Adrenal gland (tissue), 12 donors: Measurements from ENCODE around the gene VPS8. TPM values are rescaled to one million over a fixed set of nuclear protein-coding genes. Genes with fewer than 3 reads are reported as not detected.

Experiments
- DNase-seq, 7 donors: peaks; one replicate each; pipeline ENCODE4 v3.0.0-alpha.2; 2019 to 2020
- H3K27ac ChIP-seq, 5 donors: fragments of 200-600 bp; sonication (generic) in 4 of 5; 1 replicate in 3 of 5; 2 replicates in 2 of 5; pipeline versions ENCODE4 v1.5.1 to v1.8.0; 2016 to 2020; ENCODE audit warnings: mild to moderate bottlenecking in 1 of 5
- H3K27me3 ChIP-seq: fragments of 200-600 bp; 2 replicates; pipeline ENCODE4 v1.8.0; 2021
- H3K36me3 ChIP-seq, 2 donors: fragments of 200-600 bp; replicated peaks in 1 of 2; 1 replicate in 1 of 2; 2 replicates in 1 of 2; pipeline versions ENCODE4 v1.5.1 to v1.8.0; 2018 to 2022
- H3K4me1 ChIP-seq, 2 donors: fragments of 200-600 bp; replicated peaks in 1 of 2; 1 replicate in 1 of 2; 2 replicates in 1 of 2; pipeline versions ENCODE4 v1.5.1 to v1.8.0; 2018 to 2021
- H3K4me3 ChIP-seq, 4 donors: fragments of 200-600 bp; sonication (generic) in 3 of 4; one replicate each; pipeline ENCODE4 v1.5.1; 2016 to 2018
- H3K9me3 ChIP-seq, 3 donors: fragments of 200-600 bp; sonication (generic) in 1 of 3; replicated peaks in 1 of 3; 1 replicate in 2 of 3; 2 replicates in 1 of 3; pipeline versions ENCODE4 v1.5.1 to v1.8.0; 2016 to 2021
- CTCF ChIP-seq, 6 experiments: fragments of 450-650 bp in 4 of 6; fragments of 200-600 bp in 2 of 6; sonication (generic) in 1 of 6; IDR thresholded peaks; 1 replicate in 5 of 6; 2 replicates in 1 of 6; pipeline versions ENCODE4 v1.5.1 to v1.8.0; 2016 to 2021; ENCODE audit warnings: antibody characterized with exemption in 6 of 6, mild to moderate bottlenecking in 2 of 6, moderate library complexity in 1 of 6
- POLR2A ChIP-seq, 2 donors: fragments of 450-650 bp; IDR thresholded peaks; one replicate each; pipeline ENCODE4 v1.6.1; 2017; ENCODE audit warnings: antibody characterized with exemption in 2 of 2, mild to moderate bottlenecking in 2 of 2, moderate library complexity in 1 of 2
- WGBS, 4 donors: extraction: QIAGEN DNeasy Blood & Tissue Kit in 2 of 4; methylation state at CpG; one replicate each; pipeline versions ENCODE4 v1.1.5 to v1.1.7; 2013 to 2017; 5-methylcytosine and 5-hydroxymethylcytosine counted together
- intact Hi-C, 2 donors: fragments of 100-400 bp; cut with DNase I; formaldehyde crosslinking; loops; one replicate each; pipeline versions ENCODE4 v1.14.1 to v1.15.0; 2022 to 2023
- polyA plus RNA-seq, 3 donors: library from polyadenylated mRNA; stranded (reverse); fragments of 200-250 nt in 2 of 3; fragments of 350-450 nt in 1 of 3; fragmentation: Illumina TruSeq in 1 of 3; extraction: RNeasy Lipid Tissue Mini Kit (QIAGEN cat#74804) in 1 of 3; gene quantifications; one replicate each; pipeline ENCODE4 v1.2.3, GENCODE V29; 2013 to 2014
- total RNA-seq, 9 donors: library from RNA; depleted of rRNA in 4 of 9; stranded (reverse); fragments of >200 nt in 4 of 9; fragments of 120-200 nt in 1 of 9; fragmentation: NEBNext Ultra II Directional in 1 of 9; extraction: Animal tissue kit (Norgen Biotek cat#: 25700) in 1 of 9; gene quantifications; one replicate each; pipeline versions ENCODE4 v1.1.0 to v1.2.4, GENCODE V29; 2013 to 2023
- donor health status: healthy with polysubstance abuse.
- donor health status: Bipolar disorder and iron deficiency.
- donor health status: DM: yes; HTN: yes; CAD: no.
- donor health status: DM: no; HTN: no; CAD: no.
- donor health status: DM: no; HTN: no; CAD: no.
- donor health status: DM: yes; HTN: yes; CAD: no.

VPS8 gene
- total and polyA plus RNA-seq, 12 donors = 17.6 to 96.4 (median 33.9) TPM

DNA sequence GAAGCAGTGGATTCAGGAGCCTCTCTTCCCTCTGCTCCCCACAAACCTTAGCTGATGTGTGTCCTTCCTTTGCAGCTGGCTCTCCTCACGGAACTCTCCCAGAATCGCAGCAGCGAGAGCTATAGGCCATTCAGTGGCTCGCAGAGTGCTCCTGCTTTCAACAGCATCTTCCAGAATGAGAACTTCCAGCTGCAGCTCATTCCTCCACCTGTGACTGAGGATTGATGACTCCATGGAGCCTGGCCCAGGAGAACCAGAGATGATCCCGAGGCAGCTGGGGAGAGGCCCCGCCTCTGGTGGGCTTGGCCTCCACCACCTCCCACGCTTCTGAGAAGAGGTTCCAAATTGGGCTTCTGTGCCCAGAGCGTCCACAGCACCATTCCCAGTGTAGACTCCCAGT, 239.8 kb downstream of the VPS8 start:
- H3K27ac ChIP-seq = no peak overlapping the region
- WGBS, 4 donors = 80 to 89% (median 86%) methylated on average over 8 of the region's 8 CpGs
- H3K4me3 ChIP-seq = no peak overlapping the region
- intact Hi-C loops = no loop called here
- no peaks in the 10 kb centered on the region for H3K27me3 ChIP-seq
- H3K4me1 ChIP-seq = no peaks in the 10 kb centered on the region
- TF ChIP-seq CTCF (IDR thresholded peaks at IDR 0.05) (no peak), POLR2A (IDR thresholded peaks at IDR 0.05) (no peak)
- no peak for DNase-seq
- no peaks in the 10 kb centered on the region for H3K9me3 ChIP-seq
- H3K36me3 ChIP-seq = peaks cover 0 to 28% of the 10 kb centered on the region in 2 donors

DNA sequence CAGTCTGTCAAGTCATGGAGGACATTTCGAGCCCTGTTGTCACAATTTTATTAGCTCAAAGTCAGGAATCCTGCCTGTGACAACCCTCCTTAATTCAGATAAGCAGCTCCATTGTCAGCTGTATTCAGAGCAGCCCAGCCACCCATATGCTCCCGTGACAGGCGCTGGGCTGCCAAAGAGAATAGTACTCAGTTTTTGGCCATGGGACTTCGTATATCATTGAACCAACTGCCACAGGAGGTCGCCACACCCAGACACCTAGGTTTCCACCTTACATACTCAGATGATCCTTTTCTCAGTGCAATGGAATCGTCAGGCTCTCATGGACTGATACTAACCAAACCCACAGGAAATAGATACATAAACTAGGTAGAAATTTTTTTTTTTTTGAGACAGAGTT, 240.7 kb downstream of the VPS8 start:
- peaks cover 0 to 28% of the 10 kb centered on the region in 2 donors for H3K36me3 ChIP-seq
- H3K27me3 ChIP-seq = no peaks in the 10 kb centered on the region
- 88 to 100% (median 96%) methylated on average over 6 of the region's 6 CpGs for WGBS, 4 donors
- no peak for TF ChIP-seq CTCF (IDR thresholded peaks at IDR 0.05)
- no peak for TF ChIP-seq POLR2A (IDR thresholded peaks at IDR 0.05)
- intact Hi-C loops = no loop called here
- DNase-seq = no peak
- no peak overlapping the region for H3K27ac ChIP-seq
- H3K4me3 ChIP-seq = no peak overlapping the region
- H3K9me3 ChIP-seq = no peaks in the 10 kb centered on the region
- H3K4me1 ChIP-seq = no peaks in the 10 kb centered on the region

DNA sequence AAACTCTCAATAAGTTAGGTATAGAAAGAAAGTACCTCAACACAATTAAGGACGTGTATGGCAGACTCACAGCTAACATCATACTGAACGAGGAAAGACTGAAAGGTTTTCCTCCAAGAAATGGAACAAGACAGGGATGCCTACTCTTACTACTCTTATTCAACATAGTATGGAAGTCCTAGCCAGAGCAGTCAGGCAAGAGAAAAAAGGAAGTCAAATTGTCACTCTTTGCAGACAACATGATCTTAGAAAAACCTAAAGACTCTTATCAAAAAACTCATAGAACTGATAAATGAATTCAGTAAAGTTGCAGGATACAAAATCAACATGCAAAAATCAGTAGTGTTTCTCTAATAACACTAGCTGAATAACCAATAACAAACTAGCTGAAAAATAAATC, 244.9 kb downstream of the VPS8 start:
- 85 to 93% (median 90%) methylated on average over 2 of the region's 2 CpGs for WGBS, 4 donors
- intact Hi-C loops = no loop called here

GRCh38 chr3:185057829-185058228, 245.9 kb downstream of the VPS8 start:
- Histone ChIP-seq H3K9me3 (no peaks in the 10 kb centered on the region), H3K36me3 (peaks cover 0 to 3% of the 10 kb centered on the region in 2 donors), H3K4me1 (no peaks in the 10 kb centered on the region), H3K4me3 (no peak overlapping the region), H3K27me3 (no peaks in the 10 kb centered on the region), H3K27ac (no peak overlapping the region)
- TF ChIP-seq POLR2A (IDR thresholded peaks at IDR 0.05) (no peak), CTCF (IDR thresholded peaks at IDR 0.05) (no peak)
- no peak for DNase-seq
- intact Hi-C loops = no loop called here
- 93 to 98% (median 97%) methylated on average over 1 of the region's 1 CpG for WGBS, 4 donors

More for the DNA sequence above, 244.9 kb downstream of the VPS8 start:
- Histone ChIP-seq H3K27ac (no peak overlapping the region), H3K9me3 (no peaks in the 10 kb centered on the region), H3K27me3 (no peaks in the 10 kb centered on the region), H3K36me3 (peaks cover 0 to 13% of the 10 kb centered on the region in 2 donors), H3K4me1 (no peaks in the 10 kb centered on the region), H3K4me3 (no peak overlapping the region)
- TF ChIP-seq POLR2A (IDR thresholded peaks at IDR 0.05) = no peak
- no peak for TF ChIP-seq CTCF (IDR thresholded peaks at IDR 0.05)
- DNase-seq = no peak
